Liver (tissue), 9 donors: ENCODE data around the gene RIT2. TPM values are rescaled to one million over a fixed set of nuclear protein-coding genes. Genes with fewer than 3 reads are reported as not detected.

Experiments used
- DNase-seq: peaks from one replicate; pipeline ENCODE4 v3.0.0-alpha.2; 2017; ENCODE audit warnings: low spot score
- H3K27ac ChIP-seq, 2 donors: one replicate each; pipeline ENCODE4 v1.7.0; 2013; ENCODE audit warnings: inconsistent platforms in 2 of 2, low read length in 2 of 2, control low read depth in 1 of 2, low read depth in 1 of 2, mild to moderate bottlenecking in 1 of 2
- H3K27me3 ChIP-seq, 4 donors: one replicate each; pipeline versions ENCODE4 v1.6.1 to v1.7.0; 2013; ENCODE audit warnings: low read length in 3 of 4, inconsistent platforms in 1 of 4, mild to moderate bottlenecking in 1 of 4, moderate library complexity in 1 of 4; ENCODE audit not compliant: control insufficient read depth in 4 of 4, insufficient read depth in 4 of 4
- H3K36me3 ChIP-seq, 4 donors: one replicate each; pipeline versions ENCODE4 v1.6.1 to v1.7.0; 2013; ENCODE audit warnings: low read length in 3 of 4, mild to moderate bottlenecking in 3 of 4, low read depth in 1 of 4, moderate library complexity in 1 of 4; ENCODE audit not compliant: control insufficient read depth in 4 of 4, insufficient read depth in 3 of 4
- H3K4me1 ChIP-seq, 4 donors: one replicate each; pipeline versions ENCODE4 v1.6.1 to v1.7.0; 2013; ENCODE audit warnings: low read length in 3 of 4, mild to moderate bottlenecking in 3 of 4, moderate library complexity in 1 of 4; ENCODE audit not compliant: control insufficient read depth in 4 of 4, insufficient read depth in 4 of 4
- H3K4me3 ChIP-seq, 3 donors: one replicate each; pipeline versions ENCODE4 v1.6.1 to v1.7.0; 2013; ENCODE audit warnings: low read length in 3 of 3, control low read depth in 1 of 3, low read depth in 1 of 3, mild to moderate bottlenecking in 1 of 3
- H3K9ac ChIP-seq, 2 donors: one replicate each; pipeline ENCODE4 v1.7.0; 2013; ENCODE audit warnings: low read length in 2 of 2, mild to moderate bottlenecking in 2 of 2, moderate library complexity in 2 of 2, control low read depth in 1 of 2, low read depth in 1 of 2
- H3K9me3 ChIP-seq, 4 donors: one replicate each; pipeline versions ENCODE4 v1.6.1 to v1.7.0; 2013; ENCODE audit warnings: low read length in 3 of 4; ENCODE audit not compliant: control insufficient read depth in 4 of 4
- CTCF ChIP-seq: fragments of 150-350 bp; IDR thresholded peaks from 2 replicates; pipeline ENCODE4 v1.5.1; 2017; ENCODE audit warnings: improper control_type of control experiment, low read depth, low read length; ENCODE audit not compliant: missing input control
- EGR1 ChIP-seq, 2 donors: IDR thresholded peaks; 2 replicates each; pipeline ENCODE4 v1.6.1; 2016 to 2018; ENCODE audit warnings: antibody characterized with exemption in 2 of 2, low read depth in 2 of 2
- FOXA2 ChIP-seq: IDR thresholded peaks from 2 replicates; pipeline ENCODE4 v1.6.1; 2016; ENCODE audit warnings: antibody characterized with exemption
- GABPA ChIP-seq, 2 donors: IDR thresholded peaks in 1 of 2; conservative IDR thresholded peaks in 1 of 2; 2 replicates each; pipeline ENCODE4 v1.6.1; 2016; ENCODE audit warnings: antibody characterized with exemption in 2 of 2, mild to moderate bottlenecking in 1 of 2, moderate library complexity in 1 of 2
- HNF4A ChIP-seq, 2 donors: conservative IDR thresholded peaks; 2 replicates each; pipeline ENCODE4 v1.6.1; 2016; ENCODE audit warnings: antibody characterized with exemption in 2 of 2, mild to moderate bottlenecking in 2 of 2
- HNF4G ChIP-seq: IDR thresholded peaks from 2 replicates; pipeline ENCODE4 v1.6.1; 2016; ENCODE audit warnings: antibody characterized with exemption
- JUND ChIP-seq, 2 donors: IDR thresholded peaks; 2 replicates each; pipeline ENCODE4 v1.6.1; 2016; ENCODE audit warnings: antibody characterized with exemption in 2 of 2
- MAX ChIP-seq: IDR thresholded peaks from 2 replicates; pipeline ENCODE4 v1.6.1; 2016; ENCODE audit warnings: antibody characterized with exemption
- NR2F2 ChIP-seq: IDR thresholded peaks from 2 replicates; pipeline ENCODE4 v1.6.1; 2016; ENCODE audit warnings: antibody characterized with exemption
- RXRA ChIP-seq, 2 donors: IDR thresholded peaks; 2 replicates each; pipeline ENCODE4 v1.6.1; 2017 to 2018; ENCODE audit warnings: antibody characterized with exemption in 2 of 2, mild to moderate bottlenecking in 1 of 2
- SP1 ChIP-seq: IDR thresholded peaks from 2 replicates; pipeline ENCODE4 v1.6.1; 2018; ENCODE audit warnings: antibody characterized with exemption, mild to moderate bottlenecking
- TAF1 ChIP-seq: conservative IDR thresholded peaks from 2 replicates; pipeline ENCODE4 v1.6.1; 2016; ENCODE audit warnings: antibody characterized with exemption, mild to moderate bottlenecking
- YY1 ChIP-seq: IDR thresholded peaks from 2 replicates; pipeline ENCODE4 v1.6.1; 2016; ENCODE audit warnings: antibody characterized with exemption, mild to moderate bottlenecking
- WGBS: extraction: QIAGEN DNeasy Blood & Tissue Kit; methylation state at CpG from one replicate; pipeline ENCODE4 v1.1.7; 2013; 5-methylcytosine and 5-hydroxymethylcytosine counted together
- polyA plus RNA-seq, 2 donors: library from polyadenylated mRNA; stranded (reverse) in 1 of 2; unstranded in 1 of 2; fragments of 200-250 nt in 1 of 2; fragments of >200 nt in 1 of 2; fragmentation: Nextera tagmentation in 1 of 2; extraction: Ambion mirVana in 1 of 2; gene quantifications; one replicate each; pipeline versions ENCODE4 v1.2.1 to v1.2.3, GENCODE V29; 2013 to 2015
- total RNA-seq, 2 donors: library from RNA; depleted of rRNA; stranded (reverse); fragments of >200 nt; gene quantifications; one replicate each; pipeline ENCODE4 v1.2.3, GENCODE V29; 2014
- TF ChIP-seq, protein P1 (sequence below): IDR thresholded peaks from 2 replicates; pipeline ENCODE4 v1.6.1; 2016; ENCODE audit warnings: antibody characterized with exemption, mild to moderate bottlenecking
- TF ChIP-seq, protein P2 (sequence below): IDR thresholded peaks from 2 replicates; pipeline ENCODE4 v1.6.1; 2016; ENCODE audit warnings: antibody characterized with exemption
- TF ChIP-seq, protein P3 (sequence below): IDR thresholded peaks from 2 replicates; pipeline ENCODE4 v1.6.1; 2016; ENCODE audit warnings: antibody characterized with exemption
- donor health status: healthy.
- donor health status: healthy.
- donor health status: healthy.
- donor health status: healthy.
- donor health status: healthy.

Gene RIT2
- total and polyA plus RNA-seq, 4 donors, result not detected

- TF ChIP-seq RXRA (IDR thresholded peaks at IDR 0.05) (no peak), EGR1 (IDR thresholded peaks at IDR 0.05; ENCODE audit: low read depth in 2 of 2) (no peak), HNF4A (conservative IDR thresholded peaks at IDR 0.05) (no peak), TAF1 (no peak), GABPA (IDR thresholded peaks at IDR 0.05 in 1 of 2, conservative IDR thresholded peaks at IDR 0.05 in 1 of 2) (no peak), FOXA2 (no peak), YY1 (no peak), MAX (no peak), NR2F2 (no peak), JUND (IDR thresholded peaks at IDR 0.05) (no peak)
- TF ChIP-seq, protein P1, sequence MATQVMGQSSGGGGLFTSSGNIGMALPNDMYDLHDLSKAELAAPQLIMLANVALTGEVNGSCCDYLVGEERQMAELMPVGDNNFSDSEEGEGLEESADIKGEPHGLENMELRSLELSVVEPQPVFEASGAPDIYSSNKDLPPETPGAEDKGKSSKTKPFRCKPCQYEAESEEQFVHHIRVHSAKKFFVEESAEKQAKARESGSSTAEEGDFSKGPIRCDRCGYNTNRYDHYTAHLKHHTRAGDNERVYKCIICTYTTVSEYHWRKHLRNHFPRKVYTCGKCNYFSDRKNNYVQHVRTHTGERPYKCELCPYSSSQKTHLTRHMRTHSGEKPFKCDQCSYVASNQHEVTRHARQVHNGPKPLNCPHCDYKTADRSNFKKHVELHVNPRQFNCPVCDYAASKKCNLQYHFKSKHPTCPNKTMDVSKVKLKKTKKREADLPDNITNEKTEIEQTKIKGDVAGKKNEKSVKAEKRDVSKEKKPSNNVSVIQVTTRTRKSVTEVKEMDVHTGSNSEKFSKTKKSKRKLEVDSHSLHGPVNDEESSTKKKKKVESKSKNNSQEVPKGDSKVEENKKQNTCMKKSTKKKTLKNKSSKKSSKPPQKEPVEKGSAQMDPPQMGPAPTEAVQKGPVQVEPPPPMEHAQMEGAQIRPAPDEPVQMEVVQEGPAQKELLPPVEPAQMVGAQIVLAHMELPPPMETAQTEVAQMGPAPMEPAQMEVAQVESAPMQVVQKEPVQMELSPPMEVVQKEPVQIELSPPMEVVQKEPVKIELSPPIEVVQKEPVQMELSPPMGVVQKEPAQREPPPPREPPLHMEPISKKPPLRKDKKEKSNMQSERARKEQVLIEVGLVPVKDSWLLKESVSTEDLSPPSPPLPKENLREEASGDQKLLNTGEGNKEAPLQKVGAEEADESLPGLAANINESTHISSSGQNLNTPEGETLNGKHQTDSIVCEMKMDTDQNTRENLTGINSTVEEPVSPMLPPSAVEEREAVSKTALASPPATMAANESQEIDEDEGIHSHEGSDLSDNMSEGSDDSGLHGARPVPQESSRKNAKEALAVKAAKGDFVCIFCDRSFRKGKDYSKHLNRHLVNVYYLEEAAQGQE, result no peak
- TF ChIP-seq, protein P2, sequence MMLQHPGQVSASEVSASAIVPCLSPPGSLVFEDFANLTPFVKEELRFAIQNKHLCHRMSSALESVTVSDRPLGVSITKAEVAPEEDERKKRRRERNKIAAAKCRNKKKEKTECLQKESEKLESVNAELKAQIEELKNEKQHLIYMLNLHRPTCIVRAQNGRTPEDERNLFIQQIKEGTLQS, result no peak
- DNase-seq, result no peak
- peaks cover 0 to 2% (median 0%) of the 10 kb centered on the region in 4 donors for H3K27me3 ChIP-seq
- H3K36me3 ChIP-seq, result no peaks in the 10 kb centered on the region
- no peaks in the 10 kb centered on the region for H3K9me3 ChIP-seq
- no peak overlapping the region for H3K4me3 ChIP-seq
- no peak overlapping the region for H3K27ac ChIP-seq
- WGBS, result 90% methylated on average over 2 of the region's 2 CpGs
- H3K9ac ChIP-seq, result no peak overlapping the region
- no peaks in the 10 kb centered on the region for H3K4me1 ChIP-seq
Measured at GRCh38 chr18:42893977-42894376, 221.5 kb downstream of the RIT2 start.

GRCh38 chr18:42892181-42892580 is 223.3 kb downstream of the RIT2 start:
- H3K9me3 ChIP-seq, result no peaks in the 10 kb centered on the region
- no peak overlapping the region for H3K4me3 ChIP-seq
- WGBS, result 34% methylated on average over 1 of the region's 1 CpG
- no peaks in the 10 kb centered on the region for H3K36me3 ChIP-seq
- peaks cover 0 to 2% (median 0%) of the 10 kb centered on the region in 4 donors for H3K27me3 ChIP-seq
- no peak overlapping the region for H3K9ac ChIP-seq
- H3K4me1 ChIP-seq, result no peaks in the 10 kb centered on the region
- no peak overlapping the region for H3K27ac ChIP-seq
- TF ChIP-seq FOXA2 (no peak), SP1 (no peak), EGR1 (IDR thresholded peaks at IDR 0.05; ENCODE audit: low read depth in 2 of 2) (no peak), JUND (IDR thresholded peaks at IDR 0.05) (no peak), YY1 (no peak), HNF4A (conservative IDR thresholded peaks at IDR 0.05) (no peak), CTCF (no peak), HNF4G (no peak), NR2F2 (no peak)
- TF ChIP-seq, protein P2, result no peak
- TF ChIP-seq, protein P3, sequence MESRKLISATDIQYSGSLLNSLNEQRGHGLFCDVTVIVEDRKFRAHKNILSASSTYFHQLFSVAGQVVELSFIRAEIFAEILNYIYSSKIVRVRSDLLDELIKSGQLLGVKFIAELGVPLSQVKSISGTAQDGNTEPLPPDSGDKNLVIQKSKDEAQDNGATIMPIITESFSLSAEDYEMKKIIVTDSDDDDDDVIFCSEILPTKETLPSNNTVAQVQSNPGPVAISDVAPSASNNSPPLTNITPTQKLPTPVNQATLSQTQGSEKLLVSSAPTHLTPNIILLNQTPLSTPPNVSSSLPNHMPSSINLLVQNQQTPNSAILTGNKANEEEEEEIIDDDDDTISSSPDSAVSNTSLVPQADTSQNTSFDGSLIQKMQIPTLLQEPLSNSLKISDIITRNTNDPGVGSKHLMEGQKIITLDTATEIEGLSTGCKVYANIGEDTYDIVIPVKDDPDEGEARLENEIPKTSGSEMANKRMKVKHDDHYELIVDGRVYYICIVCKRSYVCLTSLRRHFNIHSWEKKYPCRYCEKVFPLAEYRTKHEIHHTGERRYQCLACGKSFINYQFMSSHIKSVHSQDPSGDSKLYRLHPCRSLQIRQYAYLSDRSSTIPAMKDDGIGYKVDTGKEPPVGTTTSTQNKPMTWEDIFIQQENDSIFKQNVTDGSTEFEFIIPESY, result no peak
- no peak for DNase-seq
